ENCODE results near the gene TBC1D21.

Gene TBC1D21

GRCh38 chr15:73882761-73883419, 9.5 kb downstream of the TBC1D21 start:
- DNase-seq (ENCODE audit: insufficient read length) (no peak), FAIRE-seq (no peak)
- TF ChIP-seq POLR2AphosphoS5 (IDR thresholded peaks at IDR 0.05; ENCODE audit: low read depth, low read length) (no peak), POLR2A (IDR thresholded peaks at IDR 0.05; ENCODE audit: low read depth, low read length) (no peak), TAF1 (IDR thresholded peaks at IDR 0.05; ENCODE audit: borderline replicate concordance, low read depth, low read length) (no peak)

GRCh38 chr15:73884159-73884558, 10.8 kb downstream of the TBC1D21 start:
- DNase-seq (ENCODE audit: insufficient read length) (no peak), FAIRE-seq (no peak)
- no peak for TF ChIP-seq POLR2AphosphoS5 (IDR thresholded peaks at IDR 0.05; ENCODE audit: low read depth, low read length)
- TF ChIP-seq POLR2A (IDR thresholded peaks at IDR 0.05; ENCODE audit: low read depth, low read length): no peak
- TF ChIP-seq TAF1 (IDR thresholded peaks at IDR 0.05; ENCODE audit: borderline replicate concordance, low read depth, low read length): no peak

- FAIRE-seq (no peak), DNase-seq (ENCODE audit: insufficient read length) (no peak)
- TF ChIP-seq POLR2AphosphoS5 (IDR thresholded peaks at IDR 0.05; ENCODE audit: low read depth, low read length) (no peak), POLR2A (IDR thresholded peaks at IDR 0.05; ENCODE audit: low read depth, low read length) (no peak), TAF1 (IDR thresholded peaks at IDR 0.05; ENCODE audit: borderline replicate concordance, low read depth, low read length) (no peak)
Measured at GRCh38 chr15:73885954-73886700, 12.8 kb downstream of the TBC1D21 start.

- TF ChIP-seq POLR2AphosphoS5 (IDR thresholded peaks at IDR 0.05; ENCODE audit: low read depth, low read length): no peak
- no peak for TF ChIP-seq POLR2A (IDR thresholded peaks at IDR 0.05; ENCODE audit: low read depth, low read length)
- no peak for DNase-seq (ENCODE audit: insufficient read length)
- no peak for FAIRE-seq
Measured at GRCh38 chr15:73886717-73887345, 13.5 kb downstream of the TBC1D21 start.

GRCh38 chr15:73887481-73887880, 14.1 kb downstream of the TBC1D21 start:
- DNase-seq (ENCODE audit: insufficient read length) (no peak), FAIRE-seq (no peak)
- TF ChIP-seq TAF1 (IDR thresholded peaks at IDR 0.05; ENCODE audit: borderline replicate concordance, low read depth, low read length): no peak
- no peak for TF ChIP-seq POLR2AphosphoS5 (IDR thresholded peaks at IDR 0.05; ENCODE audit: low read depth, low read length)
- TF ChIP-seq POLR2A (IDR thresholded peaks at IDR 0.05; ENCODE audit: low read depth, low read length): no peak

GRCh38 chr15:73888224-73889041, 15.1 kb downstream of the TBC1D21 start:
- DNase-seq (ENCODE audit: insufficient read length): no peak
- TF ChIP-seq POLR2A (IDR thresholded peaks at IDR 0.05; ENCODE audit: low read depth, low read length) (no peak), TAF1 (IDR thresholded peaks at IDR 0.05; ENCODE audit: borderline replicate concordance, low read depth, low read length) (no peak), POLR2AphosphoS5 (IDR thresholded peaks at IDR 0.05; ENCODE audit: low read depth, low read length) (no peak)
- no peak for FAIRE-seq

GRCh38 chr15:73889053-73889761, 15.8 kb downstream of the TBC1D21 start:
- FAIRE-seq (no peak), DNase-seq (ENCODE audit: insufficient read length) (no peak)
- TF ChIP-seq POLR2AphosphoS5 (IDR thresholded peaks at IDR 0.05; ENCODE audit: low read depth, low read length): no peak
- no peak for TF ChIP-seq POLR2A (IDR thresholded peaks at IDR 0.05; ENCODE audit: low read depth, low read length)
- TF ChIP-seq TAF1 (IDR thresholded peaks at IDR 0.05; ENCODE audit: borderline replicate concordance, low read depth, low read length): no peak

GRCh38 chr15:73889762-73890124, 16.4 kb downstream of the TBC1D21 start:
- TF ChIP-seq TAF1 (IDR thresholded peaks at IDR 0.05; ENCODE audit: borderline replicate concordance, low read depth, low read length): no peak
- TF ChIP-seq POLR2A (IDR thresholded peaks at IDR 0.05; ENCODE audit: low read depth, low read length): no peak
- TF ChIP-seq POLR2AphosphoS5 (IDR thresholded peaks at IDR 0.05; ENCODE audit: low read depth, low read length): no peak
- no peak for DNase-seq (ENCODE audit: insufficient read length)
- FAIRE-seq: no peak

GRCh38 chr15:73891328-73892315, 18.3 kb downstream of the TBC1D21 start:
- FAIRE-seq (no peak), DNase-seq (ENCODE audit: insufficient read length) (no peak)

More at GRCh38 chr15:73891328-73892315, 18.3 kb downstream of the TBC1D21 start:
- no peak for TF ChIP-seq POLR2A (IDR thresholded peaks at IDR 0.05; ENCODE audit: low read depth, low read length)
- no peak for TF ChIP-seq POLR2AphosphoS5 (IDR thresholded peaks at IDR 0.05; ENCODE audit: low read depth, low read length)
- TF ChIP-seq TAF1 (IDR thresholded peaks at IDR 0.05; ENCODE audit: borderline replicate concordance, low read depth, low read length): no peak
